Ovary (tissue), 9 donors: ENCODE measurements around the gene NRXN2. TPM values are rescaled to one million over a fixed set of nuclear protein-coding genes. Genes with fewer than 3 reads are reported as not detected.
A peak's percentile ranks its signal among the peaks of the same experiment; 100 is the strongest.

Source experiments
- DNase-seq, 5 donors: peaks; one replicate each; pipeline ENCODE4 v3.0.0-alpha.2; 2019 to 2020
- H3K27ac ChIP-seq, 2 donors: fragments of 200-600 bp; one replicate each; pipeline versions ENCODE4 v1.5.1 to v1.8.0; 2019 to 2022
- H3K27me3 ChIP-seq: fragments of 200-600 bp; one replicate; pipeline ENCODE4 v1.8.0; 2022
- H3K36me3 ChIP-seq: fragments of 200-600 bp; sonication (generic); one replicate; pipeline ENCODE4 v1.5.1; 2019
- H3K4me1 ChIP-seq: one replicate; pipeline ENCODE4 v1.8.1; 2013; ENCODE audit warnings: mild to moderate bottlenecking, moderate library complexity; ENCODE audit not compliant: insufficient read depth
- H3K4me3 ChIP-seq: fragments of 200-600 bp; sonication (generic); one replicate; pipeline ENCODE4 v1.5.1; 2017
- H3K9me3 ChIP-seq, 2 donors: fragments of 200-600 bp in 1 of 2; sonication (generic) in 1 of 2; one replicate each; pipeline versions ENCODE4 v1.5.1 to v1.8.1; 2013 to 2019; ENCODE audit warnings: mild to moderate bottlenecking in 1 of 2, moderate library complexity in 1 of 2
- EP300 ChIP-seq: sonication (generic); formaldehyde crosslinking; IDR thresholded peaks from one replicate; pipeline ENCODE4 v1.6.1; 2017; ENCODE audit warnings: antibody characterized with exemption
- POLR2A ChIP-seq: fragments of 450-650 bp; IDR thresholded peaks from one replicate; pipeline ENCODE4 v1.6.1; 2017; ENCODE audit warnings: antibody characterized with exemption, mild to moderate bottlenecking, moderate library complexity
- WGBS, 3 donors: extraction: QIAGEN DNeasy Blood & Tissue Kit in 1 of 3; methylation state at CpG; one replicate each; pipeline versions ENCODE4 v1.1.5 to v1.1.7; 2013 to 2017; 5-methylcytosine and 5-hydroxymethylcytosine counted together
- intact Hi-C, 4 donors: fragments of 100-400 bp; cut with DNase I; formaldehyde crosslinking; loops; one replicate each; pipeline versions ENCODE4 v1.11.0 to v1.15.1; 2022 to 2023
- polyA plus RNA-seq, 2 donors: library from polyadenylated mRNA; stranded (reverse); fragments of 200-250 nt in 1 of 2; fragments of 350-450 nt in 1 of 2; fragmentation: Illumina TruSeq in 1 of 2; extraction: RNeasy Lipid Tissue Mini Kit (QIAGEN cat#74804) in 1 of 2; gene quantifications; one replicate each; pipeline ENCODE4 v1.2.3, GENCODE V29; 2013 to 2014
- total RNA-seq, 7 donors: library from RNA; depleted of rRNA in 2 of 7; stranded (reverse); fragments of >200 nt in 2 of 7; fragmentation: NEBNext Ultra II Directional in 3 of 7; extraction: Animal tissue kit (Norgen Biotek cat#: 25700) in 3 of 7; gene quantifications; one replicate each; pipeline versions ENCODE4 v1.1.0 to v1.2.4, GENCODE V29; 2016 to 2023
- TF ChIP-seq, protein P1 (sequence below), 3 donors: fragments of 450-650 bp in 2 of 3; fragments of 200-600 bp in 1 of 3; IDR thresholded peaks; one replicate each; pipeline versions ENCODE4 v1.5.1 to v1.8.0; 2016 to 2022; ENCODE audit warnings: antibody characterized with exemption in 3 of 3, mild to moderate bottlenecking in 1 of 3
- donor health status: DM: no; HTN: no; CAD: no; lungs with moderate emphysema.
- donor health status: DM: no; HTN: no; CAD: no.
- donor health status: Bipolar disorder and iron deficiency.
- donor health status: DM: yes; HTN: yes; CAD: no.
- donor health status: DM: no; HTN: no; CAD: no.
- donor health status: DM: yes; HTN: yes; CAD: no.

NRXN2 gene
- total and polyA plus RNA-seq, 9 donors = 6.4 to 64.1 (median 19.7) TPM

DNA sequence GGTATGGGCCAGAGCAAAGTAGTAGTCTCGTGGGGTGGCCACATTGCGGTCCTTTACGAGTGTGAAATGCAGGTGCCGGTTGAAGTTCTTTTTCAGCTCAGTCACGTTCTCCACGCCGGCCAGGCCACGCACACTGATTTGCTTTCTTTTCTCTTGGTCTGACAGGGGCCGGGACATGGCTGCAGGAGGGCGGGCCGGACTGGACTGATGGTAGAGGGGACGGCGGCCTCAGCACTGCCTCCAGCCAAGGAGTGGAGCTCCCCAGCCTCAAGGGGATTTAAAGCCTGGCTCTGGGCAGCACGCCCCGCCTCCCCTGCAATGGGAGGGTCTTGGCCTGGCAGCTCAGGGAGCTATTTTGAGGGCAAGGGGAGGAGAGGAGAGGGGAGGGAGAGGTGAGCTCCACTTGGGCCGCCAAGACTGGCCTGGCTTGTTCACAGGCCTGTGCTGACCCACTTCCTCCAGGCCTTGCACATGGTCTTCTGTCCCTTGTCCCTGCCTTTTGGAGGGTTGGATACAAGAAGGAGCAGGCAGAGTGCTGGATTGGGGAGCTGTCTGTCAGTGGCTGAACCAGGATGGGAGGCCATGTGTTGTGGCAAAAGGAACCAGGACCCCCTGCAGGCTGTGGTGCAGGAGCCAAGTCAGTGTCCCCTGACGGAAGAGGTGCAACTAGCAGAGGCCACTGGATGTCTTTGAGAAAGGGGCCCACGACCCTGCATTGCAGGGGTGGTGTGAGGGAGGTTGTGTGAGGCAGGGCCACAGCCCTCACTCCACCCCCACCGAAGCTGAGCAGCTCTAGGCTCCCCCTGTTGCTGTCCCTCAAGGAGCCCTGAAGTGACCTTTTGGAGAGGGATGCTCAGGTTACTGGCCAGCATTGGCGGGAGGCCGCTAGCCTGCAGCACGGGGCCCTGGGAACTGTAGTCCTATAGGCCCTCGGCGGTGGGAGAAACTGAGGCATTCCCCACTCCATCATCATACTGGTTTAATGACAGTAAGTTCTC is 37.0 kb upstream of the NRXN2 start, which contains the start of gene PYGM:
PYGM (minus strand) TSS at position 253 of the 998 bp plus-strand sequence; CDS start at position 177, 76 bp downstream.
- Histone ChIP-seq H3K27ac (peak within 1 kb of the TSS; percentile 25 to 69), H3K9me3 (no peaks in the 10 kb centered on the region), H3K4me3 (no peak within 1 kb of the TSS), H3K36me3 (no peaks in the 10 kb centered on the region), H3K4me1 (peaks cover 14% of the 10 kb centered on the region), H3K27me3 (no peaks in the 10 kb centered on the region)
- intact Hi-C loops = no loop called here
- WGBS, 3 donors = 23 to 33% (median 25%) methylated on average over 24 of the region's 24 CpGs
- DNase-seq = peak; percentile 78 to 89 (median 78)
- TF ChIP-seq, protein P1, sequence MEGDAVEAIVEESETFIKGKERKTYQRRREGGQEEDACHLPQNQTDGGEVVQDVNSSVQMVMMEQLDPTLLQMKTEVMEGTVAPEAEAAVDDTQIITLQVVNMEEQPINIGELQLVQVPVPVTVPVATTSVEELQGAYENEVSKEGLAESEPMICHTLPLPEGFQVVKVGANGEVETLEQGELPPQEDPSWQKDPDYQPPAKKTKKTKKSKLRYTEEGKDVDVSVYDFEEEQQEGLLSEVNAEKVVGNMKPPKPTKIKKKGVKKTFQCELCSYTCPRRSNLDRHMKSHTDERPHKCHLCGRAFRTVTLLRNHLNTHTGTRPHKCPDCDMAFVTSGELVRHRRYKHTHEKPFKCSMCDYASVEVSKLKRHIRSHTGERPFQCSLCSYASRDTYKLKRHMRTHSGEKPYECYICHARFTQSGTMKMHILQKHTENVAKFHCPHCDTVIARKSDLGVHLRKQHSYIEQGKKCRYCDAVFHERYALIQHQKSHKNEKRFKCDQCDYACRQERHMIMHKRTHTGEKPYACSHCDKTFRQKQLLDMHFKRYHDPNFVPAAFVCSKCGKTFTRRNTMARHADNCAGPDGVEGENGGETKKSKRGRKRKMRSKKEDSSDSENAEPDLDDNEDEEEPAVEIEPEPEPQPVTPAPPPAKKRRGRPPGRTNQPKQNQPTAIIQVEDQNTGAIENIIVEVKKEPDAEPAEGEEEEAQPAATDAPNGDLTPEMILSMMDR (IDR thresholded peaks at IDR 0.05) = no peak
- TF ChIP-seq POLR2A (no peak), EP300 (no peak)

DNA sequence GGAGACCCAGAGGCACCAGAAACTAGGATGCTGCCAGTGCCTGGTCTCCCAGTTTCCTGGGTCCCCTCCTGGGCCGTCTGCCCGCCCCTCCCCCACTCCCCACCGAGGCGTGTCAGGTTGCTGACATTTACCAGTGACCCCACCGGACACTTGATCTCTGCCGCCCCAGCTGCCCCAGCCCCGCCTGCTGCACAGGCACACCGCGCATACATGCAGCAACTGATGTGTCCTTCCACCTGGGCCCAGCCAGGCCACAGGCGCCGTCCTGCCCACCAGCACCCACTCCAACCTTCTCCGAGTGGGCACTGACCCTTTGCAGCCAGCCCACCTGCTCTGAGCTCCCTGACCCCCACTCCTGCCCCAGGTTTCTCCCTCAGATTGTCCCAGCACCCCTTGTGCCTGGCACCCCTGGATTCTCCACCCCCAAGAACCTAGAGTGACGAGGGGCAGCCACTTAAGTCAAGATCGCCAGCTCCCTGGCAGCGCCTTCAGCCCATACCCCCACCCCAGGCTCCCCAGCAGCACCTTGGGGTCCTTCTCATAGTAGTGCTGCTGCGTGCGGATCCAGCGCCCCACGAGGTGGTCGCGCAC is 36.2 kb upstream of the NRXN2 start:
- peak in 3 of 5 donors; percentile 14 to 44 (median 35) for DNase-seq
- Histone ChIP-seq H3K4me1 (peaks cover 14% of the 10 kb centered on the region), H3K4me3 (no peak overlapping the region), H3K27ac (peak overlapping the region; percentile 25 to 69), H3K9me3 (no peaks in the 10 kb centered on the region), H3K36me3 (no peaks in the 10 kb centered on the region), H3K27me3 (no peaks in the 10 kb centered on the region)
- intact Hi-C loops = no loop called here
- TF ChIP-seq, protein P1 (IDR thresholded peaks at IDR 0.05) = no peak
- TF ChIP-seq POLR2A (no peak), EP300 (no peak)
- WGBS, 3 donors = 58 to 62% (median 62%) methylated on average over 17 to 21 of the region's 21 CpGs

DNA sequence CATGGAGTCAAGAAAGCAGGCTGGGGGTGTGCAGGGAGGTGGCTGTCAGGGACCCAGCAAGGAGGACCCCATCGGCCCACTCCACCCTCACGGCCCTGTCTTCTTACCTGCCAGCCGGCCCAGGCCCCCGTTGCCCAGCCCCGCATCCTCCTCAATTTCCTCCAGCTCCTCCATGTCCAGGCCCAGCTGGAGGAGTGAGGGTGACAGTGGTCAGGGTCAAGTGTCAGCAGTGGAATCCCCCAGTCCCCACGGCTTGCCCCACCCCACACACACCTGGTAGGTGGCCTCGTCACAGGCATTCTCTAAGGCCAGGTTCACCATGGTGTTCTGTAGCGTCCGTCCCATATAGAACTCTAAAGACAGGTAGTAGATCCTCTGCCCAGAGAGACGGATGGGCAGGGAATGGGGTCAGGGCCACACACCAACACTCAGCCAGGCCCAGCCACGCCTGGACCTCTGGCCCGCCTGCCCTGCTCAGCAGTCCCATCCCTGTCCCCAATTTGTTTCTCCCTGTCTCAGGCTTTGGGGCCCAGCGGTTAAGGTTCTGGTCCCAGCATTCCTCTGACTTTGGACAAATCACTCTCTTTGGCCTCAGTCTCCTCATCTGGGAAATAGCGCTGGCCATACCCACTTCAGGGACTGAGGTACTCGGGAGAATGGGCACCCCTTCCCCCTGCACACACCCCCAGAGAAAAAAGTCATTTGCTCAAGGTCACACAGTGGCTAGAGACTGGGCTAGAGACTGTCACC is 35.5 kb upstream of the NRXN2 start:
- Histone ChIP-seq H3K27ac (no peak overlapping the region), H3K36me3 (no peaks in the 10 kb centered on the region), H3K4me3 (no peak overlapping the region), H3K4me1 (peaks cover 14% of the 10 kb centered on the region), H3K9me3 (no peaks in the 10 kb centered on the region), H3K27me3 (no peaks in the 10 kb centered on the region)
- TF ChIP-seq EP300 (no peak), POLR2A (no peak)
- TF ChIP-seq, protein P1 (IDR thresholded peaks at IDR 0.05) = no peak
- 85 to 88% (median 85%) methylated on average over 15 of the region's 15 CpGs for WGBS, 3 donors
- intact Hi-C loops = no loop called here
- no peak for DNase-seq
